ENCODE data around the gene CLEC11A. TPM values are rescaled to one million over a fixed set of nuclear protein-coding genes. Genes with fewer than 3 reads are reported as not detected.

CLEC11A gene
- total RNA-seq, 2 donors from 2014 or later = 0.24 to 0.45 TPM

- no peak for ATAC-seq (replicated peaks)
- H3K4me1 Mint-ChIP-seq = no peaks in the 10 kb centered on the region
- no peaks in the 10 kb centered on the region for H3K36me3 Mint-ChIP-seq (ENCODE audit: low read depth)
- H3K27me3 Mint-ChIP-seq = peaks cover 55% of the 10 kb centered on the region
- no peak overlapping the region for H3K27ac Mint-ChIP-seq
- no peak overlapping the region for H3K4me3 Mint-ChIP-seq
- H3K9me3 Mint-ChIP-seq = no peaks in the 10 kb centered on the region
Observed at GRCh38 chr19:50697414-50698124, 25.6 kb upstream of the CLEC11A start.

GRCh38 chr19:50701367-50701985 is 21.7 kb upstream of the CLEC11A start:
- no peaks in the 10 kb centered on the region for H3K36me3 Mint-ChIP-seq (ENCODE audit: low read depth)
- H3K4me3 Mint-ChIP-seq = no peak overlapping the region
- no peak for ATAC-seq (replicated peaks)
- no peaks in the 10 kb centered on the region for H3K9me3 Mint-ChIP-seq
- H3K4me1 Mint-ChIP-seq = no peaks in the 10 kb centered on the region
- no peak overlapping the region for H3K27ac Mint-ChIP-seq
- peaks cover 46% of the 10 kb centered on the region for H3K27me3 Mint-ChIP-seq

- no peaks in the 10 kb centered on the region for H3K4me1 Mint-ChIP-seq
- peaks cover 44% of the 10 kb centered on the region for H3K27me3 Mint-ChIP-seq
- H3K9me3 Mint-ChIP-seq = no peaks in the 10 kb centered on the region
- H3K36me3 Mint-ChIP-seq (ENCODE audit: low read depth) = no peaks in the 10 kb centered on the region
- no peak overlapping the region for H3K4me3 Mint-ChIP-seq
- no peak overlapping the region for H3K27ac Mint-ChIP-seq
- no peak for ATAC-seq (replicated peaks)
Observed at GRCh38 chr19:50702158-50702870, 20.9 kb upstream of the CLEC11A start.

GRCh38 chr19:50702871-50703829 is 20.0 kb upstream of the CLEC11A start:
- Mint-ChIP-seq H3K27me3 (peaks cover 38% of the 10 kb centered on the region), H3K4me3 (no peak overlapping the region), H3K27ac (no peak overlapping the region), H3K4me1 (no peaks in the 10 kb centered on the region), H3K36me3 (ENCODE audit: low read depth) (no peaks in the 10 kb centered on the region), H3K9me3 (no peaks in the 10 kb centered on the region)
- no peak for ATAC-seq (replicated peaks)

GRCh38 chr19:50703915-50704796 is 19.0 kb upstream of the CLEC11A start:
- Mint-ChIP-seq H3K9me3 (no peaks in the 10 kb centered on the region), H3K27me3 (peaks cover 33% of the 10 kb centered on the region), H3K4me3 (no peak overlapping the region), H3K27ac (no peak overlapping the region), H3K4me1 (no peaks in the 10 kb centered on the region), H3K36me3 (ENCODE audit: low read depth) (no peaks in the 10 kb centered on the region)
- no peak for ATAC-seq (replicated peaks)

GRCh38 chr19:50705422-50706019 is 17.6 kb upstream of the CLEC11A start:
- no peaks in the 10 kb centered on the region for H3K4me1 Mint-ChIP-seq
- H3K4me3 Mint-ChIP-seq = no peak overlapping the region
- peaks cover 20% of the 10 kb centered on the region for H3K27me3 Mint-ChIP-seq
- H3K27ac Mint-ChIP-seq = no peak overlapping the region
- H3K36me3 Mint-ChIP-seq (ENCODE audit: low read depth) = no peaks in the 10 kb centered on the region
- H3K9me3 Mint-ChIP-seq = no peaks in the 10 kb centered on the region
- ATAC-seq (replicated peaks) = peak; percentile 45

GRCh38 chr19:50706387-50706786 is 16.8 kb upstream of the CLEC11A start:
- ATAC-seq (replicated peaks) = no peak
- no peaks in the 10 kb centered on the region for H3K9me3 Mint-ChIP-seq
- peaks cover 23% of the 10 kb centered on the region for H3K27me3 Mint-ChIP-seq
- H3K4me3 Mint-ChIP-seq = no peak overlapping the region
- no peak overlapping the region for H3K27ac Mint-ChIP-seq
- H3K4me1 Mint-ChIP-seq = no peaks in the 10 kb centered on the region
- no peaks in the 10 kb centered on the region for H3K36me3 Mint-ChIP-seq (ENCODE audit: low read depth)

GRCh38 chr19:50708179-50708879 is 14.8 kb upstream of the CLEC11A start:
- H3K4me3 Mint-ChIP-seq = no peak overlapping the region
- no peaks in the 10 kb centered on the region for H3K36me3 Mint-ChIP-seq (ENCODE audit: low read depth)
- peaks cover 34% of the 10 kb centered on the region for H3K27me3 Mint-ChIP-seq
- H3K4me1 Mint-ChIP-seq = no peaks in the 10 kb centered on the region
- no peaks in the 10 kb centered on the region for H3K9me3 Mint-ChIP-seq
- ATAC-seq (replicated peaks) = peak; percentile 31
- no peak overlapping the region for H3K27ac Mint-ChIP-seq

- Mint-ChIP-seq H3K9me3 (no peaks in the 10 kb centered on the region), H3K27me3 (peaks cover 38% of the 10 kb centered on the region), H3K27ac (no peak overlapping the region), H3K4me3 (no peak overlapping the region), H3K4me1 (no peaks in the 10 kb centered on the region), H3K36me3 (ENCODE audit: low read depth) (no peaks in the 10 kb centered on the region)
- no peak for ATAC-seq (replicated peaks)
Observed at GRCh38 chr19:50710094-50710493, 13.1 kb upstream of the CLEC11A start.

- Mint-ChIP-seq H3K4me3 (no peak overlapping the region), H3K36me3 (ENCODE audit: low read depth) (no peaks in the 10 kb centered on the region), H3K4me1 (no peaks in the 10 kb centered on the region), H3K27ac (no peak overlapping the region), H3K27me3 (peaks cover 39% of the 10 kb centered on the region), H3K9me3 (no peaks in the 10 kb centered on the region)
- no peak for ATAC-seq (replicated peaks)
Observed at GRCh38 chr19:50710612-50711011, 12.6 kb upstream of the CLEC11A start.

- Mint-ChIP-seq H3K27me3 (peaks cover 45% of the 10 kb centered on the region), H3K27ac (no peak overlapping the region), H3K9me3 (no peaks in the 10 kb centered on the region), H3K4me1 (no peaks in the 10 kb centered on the region), H3K36me3 (ENCODE audit: low read depth) (no peaks in the 10 kb centered on the region), H3K4me3 (no peak overlapping the region)
- ATAC-seq (replicated peaks) = no peak
Observed at GRCh38 chr19:50711196-50711595, 12.0 kb upstream of the CLEC11A start.

GRCh38 chr19:50711805-50712204 is 11.4 kb upstream of the CLEC11A start:
- Mint-ChIP-seq H3K36me3 (ENCODE audit: low read depth) (no peaks in the 10 kb centered on the region), H3K9me3 (no peaks in the 10 kb centered on the region), H3K4me1 (no peaks in the 10 kb centered on the region), H3K27me3 (peaks cover 48% of the 10 kb centered on the region), H3K27ac (no peak overlapping the region), H3K4me3 (no peak overlapping the region)
- no peak for ATAC-seq (replicated peaks)

GRCh38 chr19:50712833-50713232 is 10.3 kb upstream of the CLEC11A start:
- H3K9me3 Mint-ChIP-seq = no peaks in the 10 kb centered on the region
- peaks cover 53% of the 10 kb centered on the region for H3K27me3 Mint-ChIP-seq
- H3K4me3 Mint-ChIP-seq = no peak overlapping the region
- no peak overlapping the region for H3K27ac Mint-ChIP-seq
- no peaks in the 10 kb centered on the region for H3K4me1 Mint-ChIP-seq
- no peaks in the 10 kb centered on the region for H3K36me3 Mint-ChIP-seq (ENCODE audit: low read depth)
- no peak for ATAC-seq (replicated peaks)

Measured in activated T-helper 17 cell treated with anti-CD3 and anti-CD28 coated beads, Interleukin-2, amount 50 U/mL, for 72 hours (primary cell).